SK-N-SH treated with all-trans-retinoic acid at 6 μM for 48 hours (cell line): ENCODE data around the gene NAPB.

Experiments used
- ARNTL ChIP-seq: fragments of 450-650 bp; formaldehyde crosslinking; IDR thresholded peaks from 2 replicates; pipeline ENCODE4 v1.5.0; 2020; ENCODE audit warnings: low read depth, mild to moderate bottlenecking, moderate library complexity, borderline replicate concordance
- BACH2 ChIP-seq: fragments of 250-450 bp; sonication (Bioruptor Pico); IDR thresholded peaks from 2 replicates; pipeline ENCODE4 v1.9.0; 2021; ENCODE audit warnings: mild to moderate bottlenecking, borderline replicate concordance
- OSR1 ChIP-seq: fragments of 250-450 bp; sonication (Bioruptor Pico); IDR thresholded peaks from 2 replicates; pipeline ENCODE4 v1.8.0; 2022; ENCODE audit warnings: moderate library complexity, mild to moderate bottlenecking, inconsistent platforms
- PPARA ChIP-seq: fragments of 250-450 bp; sonication (Bioruptor Pico); IDR thresholded peaks from 2 replicates; pipeline ENCODE4 v1.5.0; 2020; ENCODE audit warnings: mild to moderate bottlenecking, borderline replicate concordance
- SNAI2 ChIP-seq: fragments of 250-450 bp; sonication (Bioruptor Pico); IDR thresholded peaks from 2 replicates; pipeline ENCODE4 v1.5.0; 2020; ENCODE audit warnings: mild to moderate bottlenecking, moderate library complexity
- ZFP3 ChIP-seq: fragments of 250-450 bp; sonication (Bioruptor Pico); IDR thresholded peaks from 2 replicates; pipeline ENCODE4 v1.5.0; 2020; ENCODE audit warnings: mild to moderate bottlenecking, moderate library complexity
- ZNF70 ChIP-seq: fragments of 450-650 bp; formaldehyde crosslinking; IDR thresholded peaks from 2 replicates; pipeline ENCODE4 v1.5.0; 2020; ENCODE audit warnings: mild to moderate bottlenecking, moderate library complexity
- ZNF8 ChIP-seq: fragments of 450-650 bp; formaldehyde crosslinking; IDR thresholded peaks from 2 replicates; pipeline ENCODE4 v1.5.0; 2020; ENCODE audit warnings: mild to moderate bottlenecking, moderate library complexity
- TF ChIP-seq, protein P1 (sequence below): fragments of 250-450 bp; sonication (Bioruptor Pico); IDR thresholded peaks from 2 replicates; pipeline ENCODE4 v1.5.1; 2020; ENCODE audit warnings: low read depth, mild to moderate bottlenecking, moderate library complexity
- TF ChIP-seq, protein P2 (sequence below): fragments of 250-450 bp; sonication (Bioruptor Pico); IDR thresholded peaks from 2 replicates; pipeline ENCODE4 v1.8.0; 2020; ENCODE audit warnings: mild to moderate bottlenecking, moderate library complexity, borderline replicate concordance

DNA sequence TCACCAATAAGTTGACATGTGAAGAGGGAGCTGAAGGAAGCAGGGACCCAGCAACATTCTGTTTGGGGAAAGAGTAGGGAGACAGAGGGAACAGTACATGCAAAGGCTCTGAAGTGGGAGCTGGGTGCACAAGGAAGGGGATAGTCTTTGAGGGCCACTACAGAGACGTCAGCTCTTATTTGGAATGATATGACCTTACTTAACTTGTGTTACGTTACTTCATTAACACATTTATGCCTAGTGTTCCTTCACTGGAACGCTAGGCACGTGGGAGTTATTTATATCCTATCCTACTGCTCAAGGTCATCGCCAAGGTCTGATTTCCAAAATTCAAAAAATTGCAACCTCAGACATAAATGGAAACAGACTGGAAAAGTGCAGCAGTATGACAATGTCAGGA is 20.2 kb downstream of the NAPB start:
- TF ChIP-seq ZNF8 (CRISPR knock-in tag) (no peak), ZNF70 (CRISPR knock-in tag) (no peak), BACH2 (no peak), ARNTL (CRISPR knock-in tag) (no peak), OSR1 (CRISPR knock-in tag) (no peak), PPARA (CRISPR knock-in tag) (no peak), SNAI2 (CRISPR knock-in tag) (no peak), ZFP3 (CRISPR knock-in tag) (no peak)
- TF ChIP-seq, protein P1, sequence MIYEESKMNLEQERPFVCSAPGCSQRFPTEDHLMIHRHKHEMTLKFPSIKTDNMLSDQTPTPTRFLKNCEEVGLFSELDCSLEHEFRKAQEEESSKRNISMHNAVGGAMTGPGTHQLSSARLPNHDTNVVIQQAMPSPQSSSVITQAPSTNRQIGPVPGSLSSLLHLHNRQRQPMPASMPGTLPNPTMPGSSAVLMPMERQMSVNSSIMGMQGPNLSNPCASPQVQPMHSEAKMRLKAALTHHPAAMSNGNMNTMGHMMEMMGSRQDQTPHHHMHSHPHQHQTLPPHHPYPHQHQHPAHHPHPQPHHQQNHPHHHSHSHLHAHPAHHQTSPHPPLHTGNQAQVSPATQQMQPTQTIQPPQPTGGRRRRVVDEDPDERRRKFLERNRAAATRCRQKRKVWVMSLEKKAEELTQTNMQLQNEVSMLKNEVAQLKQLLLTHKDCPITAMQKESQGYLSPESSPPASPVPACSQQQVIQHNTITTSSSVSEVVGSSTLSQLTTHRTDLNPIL (CRISPR knock-in tag): no peak
- TF ChIP-seq, protein P2, sequence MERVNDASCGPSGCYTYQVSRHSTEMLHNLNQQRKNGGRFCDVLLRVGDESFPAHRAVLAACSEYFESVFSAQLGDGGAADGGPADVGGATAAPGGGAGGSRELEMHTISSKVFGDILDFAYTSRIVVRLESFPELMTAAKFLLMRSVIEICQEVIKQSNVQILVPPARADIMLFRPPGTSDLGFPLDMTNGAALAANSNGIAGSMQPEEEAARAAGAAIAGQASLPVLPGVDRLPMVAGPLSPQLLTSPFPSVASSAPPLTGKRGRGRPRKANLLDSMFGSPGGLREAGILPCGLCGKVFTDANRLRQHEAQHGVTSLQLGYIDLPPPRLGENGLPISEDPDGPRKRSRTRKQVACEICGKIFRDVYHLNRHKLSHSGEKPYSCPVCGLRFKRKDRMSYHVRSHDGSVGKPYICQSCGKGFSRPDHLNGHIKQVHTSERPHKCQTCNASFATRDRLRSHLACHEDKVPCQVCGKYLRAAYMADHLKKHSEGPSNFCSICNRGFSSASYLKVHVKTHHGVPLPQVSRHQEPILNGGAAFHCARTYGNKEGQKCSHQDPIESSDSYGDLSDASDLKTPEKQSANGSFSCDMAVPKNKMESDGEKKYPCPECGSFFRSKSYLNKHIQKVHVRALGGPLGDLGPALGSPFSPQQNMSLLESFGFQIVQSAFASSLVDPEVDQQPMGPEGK (CRISPR knock-in tag): no peak
